HEK293T (cell line): ENCODE data around the gene FADS1.

Experiments
- ARNT ChIP-seq: fragments of 450-650 bp; IDR thresholded peaks from 2 replicates; pipeline ENCODE4 v1.6.1; 2017; ENCODE audit warnings: mild to moderate bottlenecking
- BHLHE40 ChIP-seq: fragments of 450-650 bp; IDR thresholded peaks from 2 replicates; pipeline ENCODE4 v1.6.1; 2016; ENCODE audit warnings: mild to moderate bottlenecking, moderate library complexity, borderline replicate concordance
- CTBP1 ChIP-seq: fragments of 450-650 bp; IDR thresholded peaks from 2 replicates; pipeline ENCODE4 v1.6.1; 2016; ENCODE audit warnings: borderline replicate concordance
- ELF4 ChIP-seq: fragments of 450-650 bp; IDR thresholded peaks from 2 replicates; pipeline ENCODE4 v1.6.1; 2017; ENCODE audit warnings: antibody characterized with exemption
- FOXA1 ChIP-seq: fragments of 450-650 bp; IDR thresholded peaks from 2 replicates; pipeline ENCODE4 v1.6.1; 2016; ENCODE audit warnings: mild to moderate bottlenecking
- FOXM1 ChIP-seq: fragments of 450-650 bp; IDR thresholded peaks from 2 replicates; pipeline ENCODE4 v1.6.1; 2017; ENCODE audit warnings: mild to moderate bottlenecking, borderline replicate concordance
- HDGF ChIP-seq: fragments of 450-650 bp; IDR thresholded peaks from 2 replicates; pipeline ENCODE4 v1.6.1; 2017; ENCODE audit warnings: antibody characterized with exemption, borderline replicate concordance
- L3MBTL2 ChIP-seq: fragments of 450-650 bp; conservative IDR thresholded peaks from 2 replicates; pipeline ENCODE4 v1.6.1; 2016; ENCODE audit warnings: mild to moderate bottlenecking
- LEF1 ChIP-seq: fragments of 450-650 bp; IDR thresholded peaks from 2 replicates; pipeline ENCODE4 v1.6.1; 2017; ENCODE audit warnings: mild to moderate bottlenecking, borderline replicate concordance
- NFRKB ChIP-seq: fragments of 450-650 bp; IDR thresholded peaks from 2 replicates; pipeline ENCODE4 v1.6.1; 2016; ENCODE audit warnings: mild to moderate bottlenecking, moderate library complexity
- PKNOX1 ChIP-seq: fragments of 450-650 bp; IDR thresholded peaks from 2 replicates; pipeline ENCODE4 v1.6.1; 2016
- SP1 ChIP-seq: fragments of 450-650 bp; IDR thresholded peaks from 2 replicates; pipeline ENCODE4 v1.6.1; 2017
- SUZ12 ChIP-seq: fragments of 450-650 bp; IDR thresholded peaks from 2 replicates; pipeline ENCODE4 v1.6.1; 2016; ENCODE audit warnings: mild to moderate bottlenecking
- TARDBP ChIP-seq: fragments of 450-650 bp; IDR thresholded peaks from 2 replicates; pipeline ENCODE4 v1.6.1; 2016

GRCh38 chr11:61791737-61792309 lies 25.0 kb downstream of the FADS1 start:
- no peak for TF ChIP-seq LEF1
- TF ChIP-seq SP1: no peak
- TF ChIP-seq ELF4: no peak
- no peak for TF ChIP-seq HDGF
- no peak for TF ChIP-seq ARNT
- TF ChIP-seq FOXM1: no peak
- no peak for TF ChIP-seq PKNOX1
- TF ChIP-seq CTBP1: no peak
- TF ChIP-seq FOXA1: no peak
- no peak for TF ChIP-seq TARDBP
- TF ChIP-seq SUZ12: no peak
- TF ChIP-seq BHLHE40: no peak
- no peak for TF ChIP-seq L3MBTL2
- TF ChIP-seq NFRKB: no peak
